IMR-90 (cell line): ENCODE measurements around the gene ARHGEF7. TPM values are rescaled to one million over a fixed set of nuclear protein-coding genes. Genes with fewer than 3 reads are reported as not detected.

Source experiments
- ATAC-seq: fragments of 200-7000 bp; cut with Tn5 transposase; 2 replicates; pipeline ENCODE4 v1.9.1; 2020; ENCODE audit warnings: low read depth, mild to moderate bottlenecking, moderate library complexity
- BruUV-seq: library from RNA; stranded (reverse); fragments of 400-500 nt; replicated peaks from 2 replicates; lab custom pipeline; 2021; lab: Mats Ljungman, UMichigan
- CTCF ChIA-PET: fragments of 300-600 bp; formaldehyde crosslinking; extraction: SDS; loops from one replicate; lab custom pipeline; 2021; ENCODE audit warnings: antibody characterized with exemption; lab: Yijun Ruan, JAX
- POLR2A ChIA-PET: fragments of 300-600 bp; sonication (Branson Sonifier 250); formaldehyde crosslinking; loops from one replicate; lab custom pipeline; 2022; ENCODE audit warnings: antibody characterized with exemption; ENCODE audit not compliant: unreplicated experiment; lab: Charles Lee
- DNase-seq: peaks from one replicate; pipeline ENCODE4 v3.0.0; 2013
- H2AFZ ChIP-seq: replicated peaks from 2 replicates; pipeline ENCODE3; 2013; ENCODE audit warnings: low read length, mild to moderate bottlenecking; ENCODE audit not compliant: poor library complexity
- H2AK5ac ChIP-seq: 2 replicates; pipeline ENCODE4 v1.6.1; 2013; ENCODE audit warnings: low read depth, low read length, inconsistent platforms
- H2AK9ac ChIP-seq: replicated peaks from 2 replicates; pipeline ENCODE3; 2013; ENCODE audit warnings: mild to moderate bottlenecking, low read depth, low read length, moderate library complexity; ENCODE audit not compliant: poor library complexity
- H2BK120ac ChIP-seq: 2 replicates; pipeline ENCODE4 v1.6.1; 2013; ENCODE audit warnings: low read depth, low read length, inconsistent platforms
- H2BK15ac ChIP-seq: 3 replicates; pipeline ENCODE4 v1.6.1; 2013; ENCODE audit warnings: low read depth, low read length, inconsistent platforms
- H2BK20ac ChIP-seq: 2 replicates; pipeline ENCODE4 v1.6.1; 2013; ENCODE audit warnings: low read depth, mild to moderate bottlenecking, inconsistent platforms, low read length, moderate library complexity
- H2BK5ac ChIP-seq: 2 replicates; pipeline ENCODE4 v1.6.1; 2013; ENCODE audit warnings: mild to moderate bottlenecking, low read depth, low read length, inconsistent platforms; ENCODE audit not compliant: poor library complexity, severe bottlenecking
- H3K14ac ChIP-seq: replicated peaks from 2 replicates; pipeline ENCODE4 v1.6.1; 2013; ENCODE audit warnings: low read depth, low read length, inconsistent platforms
- H3K18ac ChIP-seq: 2 replicates; pipeline ENCODE4 v1.6.1; 2013; ENCODE audit warnings: low read depth, low read length, control low read depth
- H3K23ac ChIP-seq: 2 replicates; pipeline ENCODE4 v1.6.1; 2013; ENCODE audit warnings: low read depth, low read length, inconsistent platforms
- H3K27ac ChIP-seq: 2 replicates; pipeline ENCODE4 v1.5.1; 2013; ENCODE audit warnings: mild to moderate bottlenecking, control low read depth, low read length; ENCODE audit not compliant: insufficient read depth
- H3K27me3 ChIP-seq: 2 replicates; pipeline ENCODE4 v1.6.1; 2013; ENCODE audit warnings: low read length; ENCODE audit not compliant: control insufficient read depth, insufficient read depth
- H3K36me3 ChIP-seq: 2 replicates; pipeline ENCODE4 v1.6.1; 2013; ENCODE audit warnings: low read length, mixed read lengths; ENCODE audit not compliant: control insufficient read depth, insufficient read depth
- H3K4ac ChIP-seq: 2 replicates; pipeline ENCODE4 v1.6.1; 2013; ENCODE audit warnings: low read depth, low read length, inconsistent platforms
- H3K4me1 ChIP-seq: 2 replicates; pipeline ENCODE4 v1.6.1; 2013; ENCODE audit warnings: low read length, mixed read lengths; ENCODE audit not compliant: control insufficient read depth, insufficient read depth
- H3K4me2 ChIP-seq: 2 replicates; pipeline ENCODE4 v1.6.1; 2013; ENCODE audit warnings: low read depth, mild to moderate bottlenecking, control low read depth, low read length, moderate library complexity
- H3K4me3 ChIP-seq: 2 replicates; pipeline ENCODE4 v1.5.1; 2013; ENCODE audit warnings: low read depth, mild to moderate bottlenecking, control low read depth, low read length, moderate library complexity; ENCODE audit not compliant: insufficient read depth
- H3K56ac ChIP-seq: 2 replicates; pipeline ENCODE4 v1.6.1; 2013; ENCODE audit warnings: low read length, inconsistent platforms; ENCODE audit not compliant: insufficient read depth; ENCODE audit errors: extremely low read depth
- H3K79me1 ChIP-seq, 2 experiments: 2 replicates each; pipeline ENCODE4 v1.6.1; 2013; ENCODE audit warnings: low read length in 2 of 2, inconsistent platforms in 1 of 2, low read depth in 1 of 2
- H3K9ac ChIP-seq: 2 replicates; pipeline ENCODE4 v1.6.1; 2013; ENCODE audit warnings: low read depth, low read length, control low read depth
- H3K9me1 ChIP-seq: 2 replicates; pipeline ENCODE4 v1.6.1; 2013; ENCODE audit warnings: low read length, inconsistent platforms; ENCODE audit not compliant: insufficient read depth
- H3K9me3 ChIP-seq: 2 replicates; pipeline ENCODE4 v1.6.1; 2013; ENCODE audit warnings: low read length; ENCODE audit not compliant: control insufficient read depth, insufficient read depth
- H4K20me1 ChIP-seq: 2 replicates; pipeline ENCODE4 v1.6.1; 2013; ENCODE audit warnings: low read length, inconsistent platforms; ENCODE audit not compliant: insufficient read depth
- H4K5ac ChIP-seq: 2 replicates; pipeline ENCODE4 v1.6.1; 2013; ENCODE audit warnings: mild to moderate bottlenecking, low read depth, low read length, control low read depth
- H4K8ac ChIP-seq, 2 experiments: 2 replicates each; pipeline ENCODE4 v1.6.1; 2013; ENCODE audit warnings: low read depth in 2 of 2, low read length in 2 of 2, control low read depth in 1 of 2, inconsistent platforms in 1 of 2
- H4K91ac ChIP-seq: 2 replicates; pipeline ENCODE4 v1.6.1; 2013; ENCODE audit warnings: low read depth, low read length, inconsistent platforms; ENCODE audit not compliant: insufficient read depth
- MXI1 ChIP-seq: IDR thresholded peaks from 2 replicates; pipeline ENCODE4 v1.6.1; 2012; ENCODE audit warnings: low read depth, mild to moderate bottlenecking, low read length, moderate library complexity, borderline replicate concordance
- NFE2L2 ChIP-seq: fragments of 150-350 bp; IDR thresholded peaks from 2 replicates; pipeline ENCODE4 v1.6.1; 2016; ENCODE audit warnings: low read depth, mild to moderate bottlenecking, low read length
- RAD21 ChIP-seq: IDR thresholded peaks from 2 replicates; pipeline ENCODE4 v1.6.1; 2012; ENCODE audit warnings: low read length, improper control_type of control experiment
- RFX5 ChIP-seq: IDR thresholded peaks from 2 replicates; pipeline ENCODE4 v1.8.0; 2012; ENCODE audit warnings: low read depth, mild to moderate bottlenecking, low read length, moderate library complexity
- WGBS, 2 experiments: methylation state at CpG; one replicate each; pipeline versions ENCODE4 v1.1.5 to v1.1.7; 2013; ENCODE audit warnings: missing lambda C conversion rate in 2 of 2; ENCODE audit not compliant: insufficient read length in 1 of 2; ENCODE audit errors: extremely low coverage in 2 of 2; 5-methylcytosine and 5-hydroxymethylcytosine counted together
- dilution Hi-C: fragments of 300-500 bp; cut with HindIII; formaldehyde crosslinking; loops from one replicate; pipeline ENCODE4 v1.14.3; 2018; ENCODE audit warnings: low sequenced_read_pairs; ENCODE audit not compliant: unreplicated experiment
- in situ Hi-C: fragments of 300-500 bp; cut with MboI; formaldehyde crosslinking; loops from 3 replicates; pipeline ENCODE4 v1.14.3; 2019; ENCODE audit warnings: low sequenced_read_pairs, inconsistent platforms, mixed read lengths
- intact Hi-C: fragments of 100-400 bp; cut with micrococcal nuclease; formaldehyde crosslinking; loops from 2 replicates; pipeline ENCODE4 v1.10.0; 2022
- polyA plus RNA-seq, 3 experiments: library from polyadenylated mRNA; depleted of rRNA; stranded (reverse); fragments of >200 nt; gene quantifications; 2 replicates each; pipeline ENCODE4 v1.2.3, GENCODE V29; 2012; ENCODE audit warnings: low replicate concordance in 1 of 3
- total RNA-seq: library from RNA; depleted of rRNA; stranded (reverse); fragments of >200 nt; gene quantifications from 2 replicates; pipeline ENCODE4 v1.2.3, GENCODE V29; 2012

The ARHGEF7 gene
- total and polyA plus RNA-seq, 2 of the 4 experiments (the other 2 are of a cell fraction), result 32.9 to 59.0 TPM

DNA sequence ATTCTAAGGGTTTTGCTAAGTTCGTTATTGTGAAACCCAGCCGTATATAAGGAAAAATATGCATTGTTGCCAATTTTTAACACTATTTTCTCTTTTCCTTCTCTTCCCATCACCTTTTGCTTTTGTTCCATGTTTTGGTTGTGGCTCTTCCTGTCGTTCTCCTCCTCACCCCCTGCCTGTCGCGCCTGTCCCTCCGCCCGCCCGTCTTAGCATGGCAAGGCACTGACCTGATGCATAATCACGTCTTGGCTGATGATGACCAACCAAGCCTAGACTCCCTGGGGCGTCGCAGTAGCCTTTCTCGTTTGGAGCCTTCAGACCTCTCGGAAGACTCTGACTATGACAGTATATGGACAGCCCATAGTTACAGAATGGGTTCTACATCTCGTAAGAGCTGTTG lies 176.8 kb downstream of the ARHGEF7 start:
- Histone ChIP-seq H3K4me1 (no peaks in the 10 kb centered on the region), H2AK5ac (no peak overlapping the region), H3K4me3 (no peak overlapping the region), H4K5ac (no peak overlapping the region), H3K27ac (no peak overlapping the region), H2AK9ac (no peak overlapping the region), H3K9ac (no peak overlapping the region), H2BK15ac (no peak overlapping the region), H3K9me3 (no peaks in the 10 kb centered on the region), H3K18ac (no peak overlapping the region), H3K27me3 (no peaks in the 10 kb centered on the region), H4K91ac (no peak overlapping the region), H3K56ac (no peak overlapping the region), H2BK20ac (no peak overlapping the region), H2BK5ac (no peak overlapping the region), H4K20me1 (no peaks in the 10 kb centered on the region), H3K4me2 (no peak overlapping the region), H2AFZ (no peak overlapping the region), H3K36me3 (peaks cover 37% of the 10 kb centered on the region), H3K4ac (no peak overlapping the region), H4K8ac (no peak overlapping the region), H3K23ac (no peak overlapping the region), H3K9me1 (peaks cover 6% of the 10 kb centered on the region; the same call in 1 of the 2 replicates), H3K79me1 (peaks cover 5 to 14% of the 10 kb centered on the region in 2 experiments; a peak in 1 of 4 replicates), H2BK120ac (no peak overlapping the region), H3K14ac (no peak overlapping the region)
- DNase-seq (no peak), ATAC-seq (no peak)
- TF ChIP-seq MXI1, result no peak
- TF ChIP-seq RFX5, result no peak
- TF ChIP-seq RAD21, result no peak
- no peak for TF ChIP-seq NFE2L2
- in situ Hi-C loops, result no loop called here
- ChIA-PET POLR2A (no interaction called here), CTCF (no interaction called here)
- no TSS peak for BruUV-seq
- WGBS, 2 experiments, result 93% methylated on average over 5 of the region's 14 CpGs; no CpG with 5 or more reads in 1 of the 2 experiments
- intact Hi-C loops, result no loop called here
- dilution Hi-C loops, result no loop called here
